Activated naive CD4-positive, alpha-beta T cell treated with Interleukin-2 at 50 U/mL for 16 hours (primary cell): Measurements from ENCODE around the gene MC2R.
"Not testable (repeated sequence)": the region's sequence is repeated elsewhere in the genome, so short reads cannot be mapped to it uniquely, and the experiment has no call there.

Experiments used
- DNase-seq: peaks from one replicate; pipeline ENCODE4 v3.0.0-alpha.2; 2020

Gene MC2R

GRCh38 chr18:13892098-13892497, 23.2 kb downstream of the MC2R start:
- DNase-seq: no peak

GRCh38 chr18:13890761-13891361, 24.5 kb downstream of the MC2R start:
- no peak for DNase-seq

DNA sequence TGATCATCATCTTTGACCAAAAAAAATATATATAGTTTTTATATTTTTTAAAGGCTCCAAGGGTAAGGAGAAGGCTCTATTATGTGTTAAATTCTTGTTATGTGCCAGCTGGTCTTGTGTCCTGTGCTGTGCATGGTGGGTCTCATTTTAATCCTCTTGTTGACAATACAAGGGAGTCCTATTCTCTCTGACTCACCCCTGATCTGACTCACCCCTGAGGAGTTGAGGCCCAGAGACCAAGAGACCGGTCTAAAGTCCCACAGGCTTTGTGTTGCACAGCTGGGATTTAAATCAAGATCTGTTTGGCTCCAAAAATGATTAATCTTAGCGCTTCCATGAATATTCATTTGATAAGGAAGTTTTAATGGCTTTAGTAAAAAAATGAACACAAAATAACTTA, 25.7 kb downstream of the MC2R start:
- DNase-seq: no peak

GRCh38 chr18:13888191-13888716, 27.1 kb downstream of the MC2R start:
- no peak for DNase-seq

- no peak for DNase-seq
Measured at GRCh38 chr18:13885009-13885408, 30.3 kb downstream of the MC2R start.

GRCh38 chr18:13879937-13880336, 35.4 kb downstream of the MC2R start:
- DNase-seq: no peak

GRCh38 chr18:13879492-13879891, 35.8 kb downstream of the MC2R start:
- DNase-seq: no peak

- DNase-seq: no peak
Measured at GRCh38 chr18:13878857-13879256, 36.5 kb downstream of the MC2R start.

- no peak for DNase-seq
Measured at GRCh38 chr18:13877157-13877556, 38.2 kb downstream of the MC2R start.

- DNase-seq: no peak
Measured at GRCh38 chr18:13874558-13874957, 40.8 kb downstream of the MC2R start.

- DNase-seq: no peak
Measured at GRCh38 chr18:13872932-13873331, 42.4 kb downstream of the MC2R start.

GRCh38 chr18:13872373-13872772, 43.0 kb downstream of the MC2R start:
- DNase-seq: no peak

GRCh38 chr18:13871701-13872100, 43.6 kb downstream of the MC2R start:
- DNase-seq: no peak

- DNase-seq: no peak
Measured at GRCh38 chr18:13868501-13869271, 46.6 kb downstream of the MC2R start.

DNA sequence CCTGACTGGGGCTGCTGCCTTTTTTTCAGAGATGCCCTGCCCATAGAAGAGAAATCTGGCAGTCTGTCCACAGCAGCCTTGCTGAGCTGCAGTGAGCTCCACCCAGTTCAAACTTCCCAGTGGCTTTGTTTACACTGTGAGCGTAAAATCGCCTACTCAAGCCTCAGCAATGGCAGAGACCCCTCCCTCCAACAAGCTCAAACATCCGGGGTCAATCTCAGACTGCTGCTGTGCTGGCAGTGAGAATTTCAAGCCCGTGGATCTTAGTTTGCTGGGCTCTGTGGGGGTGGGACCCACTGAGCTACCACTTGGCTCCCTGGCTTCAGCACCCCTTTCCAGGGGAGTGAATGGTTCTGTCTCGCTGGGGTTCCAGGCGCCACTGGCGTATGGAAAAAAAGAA, 52.4 kb downstream of the MC2R start:
- DNase-seq: not testable (repeated sequence)

DNA sequence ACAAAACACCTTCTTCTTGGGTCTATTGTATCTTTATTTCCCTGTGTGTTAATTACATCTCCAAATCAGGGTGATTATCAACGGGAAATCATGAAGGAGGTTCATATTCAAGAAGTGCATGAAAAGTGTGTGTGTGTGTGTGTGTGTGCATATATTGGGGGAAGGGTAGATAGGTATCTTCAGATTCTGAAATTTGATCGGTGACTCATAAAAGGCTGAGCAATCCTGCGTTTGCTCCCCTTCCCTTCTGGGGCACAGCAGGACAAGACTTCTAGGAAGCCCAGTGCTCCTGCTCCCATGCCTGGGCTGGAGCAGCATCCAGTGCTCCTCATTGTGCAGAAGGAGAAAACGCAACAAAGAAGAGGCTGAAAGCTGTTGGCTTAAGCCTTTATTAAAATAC, 65.5 kb downstream of the MC2R start:
- DNase-seq: no peak

- DNase-seq: no peak
Measured at GRCh38 chr18:13836559-13836958, 78.8 kb downstream of the MC2R start.

DNA sequence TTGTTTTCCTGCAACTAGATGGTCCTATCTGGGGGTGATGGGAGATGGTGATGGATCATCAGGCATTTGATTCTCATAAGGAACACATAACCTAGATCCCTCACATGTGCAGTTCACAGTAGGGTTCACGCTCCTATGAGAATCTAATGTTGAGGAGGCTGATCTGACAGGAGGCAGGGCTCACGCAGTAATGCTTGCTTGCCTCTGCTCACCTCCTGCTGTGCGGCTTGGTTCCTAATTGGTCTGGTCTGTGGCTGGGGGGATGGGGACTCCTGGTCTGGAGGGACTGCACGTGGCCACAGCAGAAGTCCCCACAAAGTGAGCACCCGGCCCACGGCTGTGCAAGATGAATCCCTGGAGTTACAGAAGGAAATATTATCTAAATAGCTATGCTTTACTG, 80.1 kb downstream of the MC2R start:
- DNase-seq: no peak

DNA sequence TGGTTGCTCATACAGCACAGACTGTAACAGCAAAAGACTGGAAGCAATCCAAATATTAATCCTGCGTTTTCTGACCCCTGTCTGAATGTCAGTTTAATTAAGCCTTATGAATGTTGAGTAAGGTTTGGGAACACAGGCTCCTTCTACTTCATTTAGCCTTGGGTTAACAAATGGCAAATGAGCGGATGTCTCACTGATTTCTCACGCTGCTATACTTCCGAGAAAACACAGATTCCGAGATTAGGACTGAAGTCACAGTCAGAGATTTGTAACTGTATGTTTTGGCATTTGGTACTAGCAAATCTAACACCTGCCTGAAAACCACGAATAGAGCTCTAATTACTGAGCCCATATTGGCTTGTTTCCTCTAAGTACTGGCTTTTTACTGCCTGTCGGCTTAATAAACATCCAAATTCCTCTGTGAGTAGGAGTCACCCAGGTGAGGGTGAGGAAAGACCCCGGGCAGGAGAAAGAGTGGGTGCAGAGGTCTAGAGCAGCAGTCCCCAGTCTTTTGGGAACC, 80.8 kb downstream of the MC2R start:
- DNase-seq: no peak
